Common myeloid progenitor, CD34-positive (primary cell): ENCODE results near the gene CAPN5.

Experiments used
- CTCF ChIA-PET: fragments of 350-600 bp; sonication (Branson Sonifier 250); formaldehyde crosslinking; loops from one replicate; lab custom pipeline; 2021; ENCODE audit warnings: antibody characterized with exemption; lab: Charles Lee
- POLR2A ChIA-PET: fragments of 350-600 bp; sonication (Branson Sonifier 250); formaldehyde crosslinking; loops from one replicate; lab custom pipeline; 2021; ENCODE audit warnings: antibody characterized with exemption; lab: Charles Lee
- DNase-seq, 3 donors: peaks; one replicate each; pipeline versions ENCODE4 v3.0.0 to v3.0.0-alpha.2; 2013
- H3K27ac ChIP-seq, 2 experiments: 1 replicate in 1 of 2; 2 replicates in 1 of 2; pipeline ENCODE4 v1.7.0; 2013; ENCODE audit warnings: inconsistent platforms in 2 of 2, low read length in 2 of 2, mild to moderate bottlenecking in 2 of 2, low read depth in 1 of 2, moderate library complexity in 1 of 2; ENCODE audit not compliant: severe bottlenecking in 2 of 2, insufficient read depth in 1 of 2, poor library complexity in 1 of 2
- H3K27me3 ChIP-seq, 5 experiments: replicated peaks in 2 of 5; 1 replicate in 3 of 5; 2 replicates in 2 of 5; pipeline versions ENCODE4 v1.6.1 to v1.7.0; 2013; ENCODE audit warnings: low read length in 4 of 5, mild to moderate bottlenecking in 2 of 5, moderate library complexity in 2 of 5, inconsistent platforms in 1 of 5; ENCODE audit not compliant: insufficient read depth in 5 of 5, control insufficient read depth in 4 of 5
- H3K36me3 ChIP-seq, 4 experiments: 1 replicate in 2 of 4; 2 replicates in 2 of 4; pipeline versions ENCODE4 v1.6.1 to v1.7.0; 2013; ENCODE audit warnings: low read length in 3 of 4, control low read depth in 1 of 4, mild to moderate bottlenecking in 1 of 4; ENCODE audit not compliant: control insufficient read depth in 4 of 4, insufficient read depth in 4 of 4
- H3K4me1 ChIP-seq, 4 experiments: 1 replicate in 3 of 4; 2 replicates in 1 of 4; pipeline versions ENCODE4 v1.6.1 to v1.7.1; 2013; ENCODE audit warnings: low read length in 3 of 4, mild to moderate bottlenecking in 3 of 4, control low read depth in 1 of 4, inconsistent platforms in 1 of 4, moderate library complexity in 1 of 4; ENCODE audit not compliant: control insufficient read depth in 4 of 4, insufficient read depth in 4 of 4; ENCODE audit errors: control extremely low read depth in 1 of 4
- H3K4me3 ChIP-seq, 7 experiments: 1 replicate in 4 of 7; 2 replicates in 3 of 7; pipeline versions ENCODE4 v1.5.1 to v1.7.0; 2013; ENCODE audit warnings: mild to moderate bottlenecking in 7 of 7, low read length in 6 of 7, moderate library complexity in 6 of 7, inconsistent platforms in 2 of 7, low read depth in 2 of 7, control low read depth in 1 of 7; ENCODE audit not compliant: insufficient read depth in 4 of 7, control insufficient read depth in 1 of 7; ENCODE audit errors: extremely low read depth in 1 of 7
- H3K9me3 ChIP-seq, 5 experiments: 1 replicate in 4 of 5; 2 replicates in 1 of 5; pipeline versions ENCODE4 v1.6.1 to v1.7.1; 2013; ENCODE audit warnings: low read length in 4 of 5, mild to moderate bottlenecking in 2 of 5, inconsistent platforms in 1 of 5, low read depth in 1 of 5, moderate library complexity in 1 of 5; ENCODE audit not compliant: control insufficient read depth in 4 of 5, insufficient read depth in 2 of 5; ENCODE audit errors: control extremely low read depth in 1 of 5
- WGBS: methylation state at CpG from one replicate; pipeline ENCODE4 v1.1.5; 2013; ENCODE audit not compliant: insufficient coverage; 5-methylcytosine and 5-hydroxymethylcytosine counted together

CAPN5 gene

DNA sequence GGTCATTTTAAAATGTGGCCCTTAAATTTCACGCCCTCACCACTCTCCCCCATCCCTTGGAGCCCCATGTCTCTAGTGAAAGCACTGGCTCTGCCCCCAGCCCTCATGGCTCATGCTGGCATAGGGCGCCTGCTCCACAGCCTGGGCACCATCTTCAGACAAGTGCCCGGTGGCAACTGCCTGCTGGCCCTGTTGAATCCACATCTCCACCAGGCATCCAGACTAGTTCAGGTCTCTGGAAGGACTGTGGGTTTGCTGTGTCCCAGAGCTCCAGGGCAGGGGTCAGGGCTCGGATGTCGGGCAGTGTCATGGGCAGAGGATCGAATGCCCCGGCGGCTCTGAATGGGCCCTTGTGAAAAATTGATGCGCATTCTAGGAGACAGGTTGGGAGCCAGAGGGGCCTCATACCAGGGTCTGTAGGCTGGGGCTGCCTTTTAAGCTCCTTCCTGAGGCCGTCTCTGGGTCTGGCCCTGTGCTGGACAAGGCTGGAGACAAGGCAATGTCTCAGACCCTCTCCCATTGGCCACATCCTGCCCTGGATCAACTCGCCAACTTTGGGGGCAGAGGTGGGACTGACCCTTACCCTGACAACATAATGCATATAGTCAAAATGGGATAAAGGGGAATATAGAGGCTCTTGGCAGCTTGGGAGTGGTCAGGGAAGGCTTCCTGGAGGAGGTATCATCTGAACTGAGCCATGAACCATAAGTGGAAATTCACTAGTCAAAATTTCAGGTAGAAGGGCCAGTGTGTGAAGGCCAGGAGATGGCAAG, 62.5 kb downstream of the CAPN5 start:
- ChIA-PET POLR2A (no interaction called here), CTCF (interaction anchor here (0.6 to 12.6 kb wide), 12 partner anchors 7 to 495 kb away, joined by 3 to 240 read pairs (median 6); no protein-coding TSS in a partner anchor)
- H3K27ac ChIP-seq: no peak overlapping the region
- H3K4me3 ChIP-seq: no peak overlapping the region
- no peaks in the 10 kb centered on the region for H3K36me3 ChIP-seq
- peaks cover 0 to 25% (median 22%) of the 10 kb centered on the region in 4 experiments for H3K4me1 ChIP-seq
- peaks cover 0 to 3% (median 0%) of the 10 kb centered on the region in 5 experiments for H3K9me3 ChIP-seq
- WGBS: 86% methylated on average over 9 of the region's 11 CpGs
- peaks cover 0 to 8% (median 4%) of the 10 kb centered on the region in 5 experiments for H3K27me3 ChIP-seq
- no peak for DNase-seq

DNA sequence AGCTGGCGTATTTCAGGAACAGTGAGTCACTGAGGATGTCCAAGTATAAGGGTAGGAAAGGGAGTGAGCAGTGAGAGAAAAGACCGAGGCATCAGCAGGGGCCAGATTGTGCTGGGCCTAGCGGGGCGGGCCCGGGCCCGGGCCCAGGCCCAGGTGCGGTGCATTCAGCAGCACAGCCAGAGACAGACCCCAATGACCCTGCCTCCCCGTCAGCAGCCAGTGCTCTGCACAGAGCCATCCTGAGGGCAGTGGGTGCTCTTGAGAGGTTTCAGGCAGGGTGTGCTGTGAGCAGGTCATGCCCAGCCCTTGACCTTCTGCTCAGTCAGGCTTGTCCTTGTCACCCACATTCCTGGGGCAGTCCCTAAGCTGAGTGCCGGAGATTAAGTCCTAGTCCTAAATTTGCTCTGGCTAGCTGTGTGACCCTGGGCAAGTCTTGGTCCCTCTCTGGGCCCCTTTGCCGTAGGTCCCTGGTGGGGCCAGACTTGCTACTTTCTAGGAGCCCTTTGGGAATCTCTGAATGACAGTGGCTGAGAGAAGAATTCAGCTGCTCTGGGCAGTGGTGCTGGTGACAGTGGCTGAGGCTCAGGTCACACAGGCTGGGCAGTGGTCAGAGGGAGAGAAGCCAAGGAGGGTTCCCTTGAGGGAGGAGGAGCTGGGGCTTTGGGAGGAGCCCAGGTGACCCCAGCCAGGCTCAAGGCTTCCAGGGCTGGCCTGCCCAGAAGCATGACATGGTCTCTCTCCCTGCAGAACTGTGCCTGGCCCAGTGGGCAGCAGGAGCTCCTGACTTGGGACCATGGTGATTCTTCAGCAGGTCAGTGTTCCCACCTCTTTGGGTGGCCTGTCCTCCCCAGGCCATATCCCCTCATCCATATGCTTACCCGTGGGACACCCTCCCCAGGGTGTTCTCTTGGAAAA, 63.3 kb downstream of the CAPN5 start:
- H3K9me3 ChIP-seq: peaks cover 0 to 3% (median 0%) of the 10 kb centered on the region in 5 experiments
- peaks cover 0 to 8% (median 4%) of the 10 kb centered on the region in 5 experiments for H3K27me3 ChIP-seq
- peaks cover 0 to 23% (median 21%) of the 10 kb centered on the region in 4 experiments for H3K4me1 ChIP-seq
- WGBS: 94% methylated on average over 8 of the region's 11 CpGs
- POLR2A ChIA-PET: no interaction called here
- DNase-seq: no peak
- CTCF ChIA-PET: interaction anchor here (0.7 to 12.6 kb wide), 10 partner anchors 9 to 418 kb away, joined by 3 to 240 read pairs (median 5); no protein-coding TSS in a partner anchor
- no peaks in the 10 kb centered on the region for H3K36me3 ChIP-seq
- no peak overlapping the region for H3K27ac ChIP-seq
- H3K4me3 ChIP-seq: no peak overlapping the region

DNA sequence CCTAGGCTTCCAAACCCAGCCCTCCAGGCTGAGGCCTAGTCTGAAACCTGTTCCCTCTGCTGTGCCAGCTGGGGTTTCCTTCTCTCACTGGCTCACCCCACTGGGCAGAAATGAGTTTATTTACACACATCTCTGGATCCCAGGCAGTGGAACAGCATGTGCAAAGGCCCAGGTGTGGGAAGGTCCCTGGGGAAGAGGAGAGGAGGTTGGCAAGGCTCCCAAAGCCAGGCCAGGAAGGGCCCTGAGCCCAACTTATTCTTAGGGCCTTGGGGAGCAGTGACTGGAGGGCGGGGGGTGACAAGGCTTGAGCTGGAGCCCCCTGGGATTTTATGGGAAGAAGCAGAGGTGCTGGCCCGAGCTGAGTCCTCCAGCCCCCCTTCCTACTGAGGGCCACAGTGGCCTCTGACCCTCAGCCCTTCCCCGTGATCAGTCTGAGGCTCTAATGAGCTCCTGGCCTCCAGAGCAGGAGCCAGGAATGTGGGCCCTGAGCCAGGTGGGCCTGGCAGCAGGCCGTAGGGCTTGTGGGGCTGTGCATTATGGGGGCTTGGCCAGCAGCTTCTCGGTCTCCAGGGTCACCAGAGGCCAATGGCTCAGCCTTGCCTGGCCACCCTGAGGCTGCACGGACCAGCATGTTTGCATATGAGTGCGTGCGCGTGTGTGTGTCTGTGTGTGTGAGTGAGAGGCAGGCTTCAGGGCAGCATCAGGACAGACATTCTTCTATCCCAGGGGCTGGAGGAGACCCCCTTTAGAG, 64.2 kb downstream of the CAPN5 start:
- WGBS: 98% methylated on average over 4 of the region's 9 CpGs
- POLR2A ChIA-PET: no interaction called here
- H3K27ac ChIP-seq: no peak overlapping the region
- peaks cover 0 to 3% (median 0%) of the 10 kb centered on the region in 5 experiments for H3K9me3 ChIP-seq
- H3K4me3 ChIP-seq: no peak overlapping the region
- no peak for DNase-seq
- peaks cover 0 to 19% (median 17%) of the 10 kb centered on the region in 4 experiments for H3K4me1 ChIP-seq
- CTCF ChIA-PET: interaction anchor here (0.7 to 12.6 kb wide), 9 partner anchors 9 to 55 kb away, joined by 3 to 240 read pairs (median 6); no protein-coding TSS in a partner anchor
- peaks cover 0 to 8% (median 4%) of the 10 kb centered on the region in 5 experiments for H3K27me3 ChIP-seq
- H3K36me3 ChIP-seq: no peaks in the 10 kb centered on the region

DNA sequence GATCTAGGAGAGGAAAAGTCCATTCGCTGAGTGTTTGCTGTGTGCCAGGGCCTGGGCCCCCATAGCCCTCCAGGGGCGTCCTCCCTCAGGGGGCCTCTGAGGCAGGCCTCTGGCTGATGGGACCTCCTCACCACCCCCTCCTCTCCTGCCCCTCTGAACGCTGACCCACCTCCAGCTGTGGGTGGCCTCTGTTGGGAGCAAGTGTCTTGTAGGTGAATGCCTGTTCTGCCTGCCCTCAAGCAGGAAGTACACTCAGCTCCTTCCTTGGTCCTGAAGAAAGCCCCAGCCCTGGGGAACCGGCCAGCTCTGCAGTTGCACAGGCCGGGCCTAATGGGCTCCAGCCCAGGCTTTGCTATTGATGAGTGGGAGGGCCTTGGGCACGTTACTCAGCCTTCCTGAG, 64.8 kb downstream of the CAPN5 start:
- Histone ChIP-seq H3K27me3 (peaks cover 0 to 10% (median 6%) of the 10 kb centered on the region in 5 experiments), H3K27ac (no peak overlapping the region), H3K4me3 (no peak overlapping the region), H3K36me3 (no peaks in the 10 kb centered on the region), H3K9me3 (peaks cover 0 to 3% (median 0%) of the 10 kb centered on the region in 5 experiments), H3K4me1 (peaks cover 0 to 19% (median 17%) of the 10 kb centered on the region in 4 experiments)
- DNase-seq: no peak
- ChIA-PET POLR2A (no interaction called here), CTCF (interaction anchor here (1.0 to 12.6 kb wide), 7 partner anchors 12 to 55 kb away, joined by 3 to 240 read pairs (median 6); no protein-coding TSS in a partner anchor)
- 96% methylated on average over 5 of the region's 6 CpGs for WGBS

DNA sequence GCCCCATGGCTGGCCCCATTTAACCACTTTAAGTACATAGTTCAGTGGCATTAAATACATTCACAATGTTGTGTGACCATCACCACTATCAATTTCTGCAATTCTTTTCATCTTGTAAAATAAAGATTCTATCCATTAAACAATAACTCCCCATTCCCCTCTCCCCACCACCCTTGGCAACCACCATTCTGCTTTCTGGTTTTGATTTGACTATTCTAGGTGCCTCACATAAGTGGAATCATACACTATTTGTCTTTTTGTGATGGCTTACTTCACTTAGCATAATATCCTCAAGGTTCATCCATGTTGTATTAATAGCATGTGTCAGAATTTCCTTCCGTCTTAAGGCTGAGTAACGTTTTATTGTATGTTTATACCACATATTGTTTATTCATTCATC, 68.3 kb downstream of the CAPN5 start:
- POLR2A ChIA-PET: no interaction called here

DNA sequence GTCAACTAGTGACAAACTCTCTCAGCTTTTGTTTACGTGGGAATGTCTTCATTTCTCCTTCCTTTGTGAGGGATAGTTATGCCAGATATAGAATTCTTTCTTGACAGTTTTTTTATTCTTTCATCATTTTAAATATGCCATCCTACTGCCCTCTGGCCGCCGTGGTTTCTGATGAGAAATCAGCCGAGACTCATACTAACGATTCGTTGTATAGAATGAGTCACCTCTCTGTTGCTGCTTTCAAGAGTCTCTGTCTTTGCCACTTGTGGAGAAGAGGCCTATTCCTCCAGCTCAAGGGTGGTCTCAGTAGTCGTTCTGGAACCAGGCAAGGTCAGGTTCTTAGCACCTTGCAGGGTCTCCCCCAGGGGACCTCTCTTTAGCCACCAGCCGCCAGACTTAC, 69.3 kb downstream of the CAPN5 start:
- no peak for DNase-seq
- CTCF ChIA-PET: interaction anchor here (1.2 to 12.6 kb wide), 4 partner anchors 7 to 50 kb away, joined by 3 to 240 read pairs (median 10); no protein-coding TSS in a partner anchor
- Histone ChIP-seq H3K27ac (no peak overlapping the region), H3K4me1 (peaks cover 0 to 14% (median 5%) of the 10 kb centered on the region in 4 experiments), H3K27me3 (peaks cover 0 to 34% (median 15%) of the 10 kb centered on the region in 5 experiments), H3K36me3 (no peaks in the 10 kb centered on the region), H3K9me3 (peaks cover 0 to 3% (median 0%) of the 10 kb centered on the region in 5 experiments), H3K4me3 (no peak overlapping the region)
- POLR2A ChIA-PET: no interaction called here
- 92% methylated on average over 7 of the region's 8 CpGs for WGBS

More for the DNA sequence above, 68.3 kb downstream of the CAPN5 start:
- Histone ChIP-seq H3K4me1 (peaks cover 0 to 9% (median 3%) of the 10 kb centered on the region in 4 experiments), H3K27ac (no peak overlapping the region), H3K9me3 (peaks cover 0 to 3% (median 0%) of the 10 kb centered on the region in 5 experiments), H3K4me3 (no peak overlapping the region), H3K27me3 (peaks cover 0 to 34% (median 15%) of the 10 kb centered on the region in 5 experiments), H3K36me3 (no peaks in the 10 kb centered on the region)
- CTCF ChIA-PET: interaction anchor here (1.4 to 12.6 kb wide), 3 partner anchors 8 to 51 kb away, joined by 3 to 240 read pairs (median 16); no protein-coding TSS in a partner anchor
- no peak for DNase-seq
- no CpG with 5 or more reads among the region's 2 CpGs for WGBS
